ENCODE data around the gene SPATA46. TPM values are rescaled to one million over a fixed set of nuclear protein-coding genes. Genes with fewer than 3 reads are reported as not detected.

SPATA46 gene
- polyA plus RNA-seq, 1 of the 3 experiments (the other 2 are of a cell fraction) = not detected

- Histone ChIP-seq H4K20me1 (ENCODE audit: insufficient read depth) (no peaks in the 10 kb centered on the region), H3K9me2 (no peaks in the 10 kb centered on the region), H3K4me3 (ENCODE audit: low read depth in 2 of 2, low read length in 1 of 2) (peak overlapping the region; percentile 13 to 42; a peak in 2 of 4 replicates), H3K4me2 (peak overlapping the region; percentile 64; the same call in 1 of the 2 replicates), H3K27ac (ENCODE audit: low read depth in 2 of 2, low read length in 1 of 2) (no peak overlapping the region), H3K36me3 (replicated peaks in 1 of 2; ENCODE audit: control insufficient read depth in 1 of 2, insufficient read depth in 2 of 2, low read length in 1 of 2) (no peaks in the 10 kb centered on the region), H3K79me2 (ENCODE audit: insufficient read depth) (no peaks in the 10 kb centered on the region), H2AFZ (ENCODE audit: low read depth) (peak overlapping the region; percentile 40; the same call in 1 of the 2 replicates), H3F3A (replicated peaks; ENCODE audit: insufficient read depth) (no peaks in the 10 kb centered on the region), H3K27me3 (ENCODE audit: insufficient read depth) (no peaks in the 10 kb centered on the region), H3K9ac (no peak overlapping the region), H3K9me3 (no peaks in the 10 kb centered on the region), H3K4me1 (ENCODE audit: control insufficient read depth in 1 of 2, insufficient read depth in 2 of 2, low read depth in 1 of 2, low read length in 1 of 2) (peaks cover 0 to 2% of the 10 kb centered on the region in 2 experiments; a peak in 1 of 4 replicates)
- ChIA-PET CTCF (interaction anchor here (1.4 to 3.4 kb wide), 3 partner anchors 9 to 310 kb away, joined by 4 to 26 read pairs (median 9); no protein-coding TSS in a partner anchor), POLR2A (no interaction called here)
- WGBS (ENCODE audit: low lambda C conversion rate) = 67% methylated on average over 9 of the region's 9 CpGs
- DNase-seq = no peak
- TF ChIP-seq GABPA (IDR thresholded peaks at IDR 0.05; ENCODE audit: low read depth) (no peak), YY1 (IDR thresholded peaks at IDR 0.05; ENCODE audit: low read depth) (no peak), RXRA (IDR thresholded peaks at IDR 0.05; ENCODE audit: borderline replicate concordance, low read depth) (no peak), RFX5 (IDR thresholded peaks at IDR 0.05; ENCODE audit: low read length) (no peak), SMC3 (IDR thresholded peaks at IDR 0.05; ENCODE audit: low read depth, low read length) (no peak), JUND (IDR thresholded peaks at IDR 0.05) (no peak), CHD2 (IDR thresholded peaks at IDR 0.05; ENCODE audit: low read length, partially characterized antibody) (no peak), MXI1 (IDR thresholded peaks at IDR 0.05; ENCODE audit: low read depth, low read length) (no peak), EZH2phosphoT487 (IDR thresholded peaks at IDR 0.05; ENCODE audit: borderline replicate concordance, low read depth) (no peak), POLR2AphosphoS5 (IDR thresholded peaks at IDR 0.05; ENCODE audit: low read depth, low read length) (no peak), USF2 (IDR thresholded peaks at IDR 0.05; ENCODE audit: borderline replicate concordance, low read depth, low read length) (no peak), RAD21 (IDR thresholded peaks at IDR 0.05; ENCODE audit: low read length) (no peak), PBX3 (IDR thresholded peaks at IDR 0.05) (no peak), ELF1 (IDR thresholded peaks at IDR 0.05) (no peak), FOSL2 (IDR thresholded peaks at IDR 0.05; ENCODE audit: borderline replicate concordance, low read depth) (no peak), FOXM1 (IDR thresholded peaks at IDR 0.05; ENCODE audit: low read depth) (no peak), MEF2A (IDR thresholded peaks at IDR 0.05; ENCODE audit: borderline replicate concordance, low read depth) (no peak)
Measured at GRCh38 chr1:162366671-162367070, 10.0 kb downstream of the SPATA46 start.

GRCh38 chr1:162366149-162366548, 10.5 kb downstream of the SPATA46 start:
- H3K27ac ChIP-seq (ENCODE audit: low read depth in 2 of 2, low read length in 1 of 2) = no peak overlapping the region
- no peak for DNase-seq
- no peaks in the 10 kb centered on the region for H3K9me3 ChIP-seq
- peaks cover 0 to 2% of the 10 kb centered on the region in 2 experiments; a peak in 1 of 4 replicates for H3K4me1 ChIP-seq (ENCODE audit: control insufficient read depth in 1 of 2, insufficient read depth in 2 of 2, low read depth in 1 of 2, low read length in 1 of 2)
- H4K20me1 ChIP-seq (ENCODE audit: insufficient read depth) = no peaks in the 10 kb centered on the region
- H3K9me2 ChIP-seq = no peaks in the 10 kb centered on the region
- no peaks in the 10 kb centered on the region for H3F3A ChIP-seq (replicated peaks; ENCODE audit: insufficient read depth)
- H2AFZ ChIP-seq (ENCODE audit: low read depth) = no peak overlapping the region
- H3K4me2 ChIP-seq = no peak overlapping the region
- no peak overlapping the region for H3K9ac ChIP-seq
- WGBS (ENCODE audit: low lambda C conversion rate) = 66% methylated on average over 4 of the region's 4 CpGs
- no peaks in the 10 kb centered on the region for H3K36me3 ChIP-seq (replicated peaks in 1 of 2; ENCODE audit: control insufficient read depth in 1 of 2, insufficient read depth in 2 of 2, low read length in 1 of 2)
- H3K79me2 ChIP-seq (ENCODE audit: insufficient read depth) = no peaks in the 10 kb centered on the region
- no peaks in the 10 kb centered on the region for H3K27me3 ChIP-seq (ENCODE audit: insufficient read depth)
- ChIA-PET POLR2A (no interaction called here), CTCF (interaction anchor here (0.8 to 3.4 kb wide), 5 partner anchors 9 to 310 kb away, joined by 3 to 26 read pairs (median 4); no protein-coding TSS in a partner anchor)
- no peak overlapping the region for H3K4me3 ChIP-seq (ENCODE audit: low read depth in 2 of 2, low read length in 1 of 2)
- TF ChIP-seq GABPA (IDR thresholded peaks at IDR 0.05; ENCODE audit: low read depth) (no peak), USF1 (IDR thresholded peaks at IDR 0.05; ENCODE audit: borderline replicate concordance, low read depth) (no peak), RCOR1 (IDR thresholded peaks at IDR 0.05; ENCODE audit: low read length) (no peak), MEF2A (IDR thresholded peaks at IDR 0.05; ENCODE audit: borderline replicate concordance, low read depth) (no peak), EZH2phosphoT487 (IDR thresholded peaks at IDR 0.05; ENCODE audit: borderline replicate concordance, low read depth) (no peak), CTCF (IDR thresholded peaks at IDR 0.05) (no peak), MXI1 (IDR thresholded peaks at IDR 0.05; ENCODE audit: low read depth, low read length) (no peak), CHD2 (IDR thresholded peaks at IDR 0.05; ENCODE audit: low read length, partially characterized antibody) (no peak), TCF12 (IDR thresholded peaks at IDR 0.05) (no peak), RAD21 (IDR thresholded peaks at IDR 0.05; ENCODE audit: low read length) (no peak), TAF1 (IDR thresholded peaks at IDR 0.05; ENCODE audit: borderline replicate concordance, low read depth, low read length) (no peak)
